ENCODE data around the gene CCDC174. TPM values are rescaled to one million over a fixed set of nuclear protein-coding genes. Genes with fewer than 3 reads are reported as not detected.

Gene CCDC174
- total and polyA plus RNA-seq, 10 of the 15 experiments (the other 5 are each of a cell fraction or from before 2014, with no cell fraction given), result 11.6 to 31.3 (median 19.1) TPM

DNA sequence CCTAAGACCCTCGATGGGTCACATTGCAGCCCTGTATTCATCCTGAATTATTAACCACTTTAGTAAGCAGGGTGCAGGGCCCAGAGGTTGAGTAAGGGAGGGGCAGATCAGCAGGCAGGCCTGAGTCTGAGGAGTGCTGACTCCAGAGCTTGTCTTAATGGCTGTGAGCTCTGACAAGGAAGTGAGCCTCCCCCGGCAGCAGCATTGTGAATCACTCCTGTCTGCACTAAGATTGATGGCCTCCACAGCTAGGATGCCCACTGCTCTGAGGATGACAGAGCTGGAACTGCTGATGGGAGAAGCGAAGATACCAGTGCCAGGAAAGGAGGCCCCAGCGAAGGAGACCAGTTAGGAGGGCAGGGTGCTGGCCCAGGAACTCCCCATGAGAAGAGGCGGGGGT, 46.5 kb upstream of the CCDC174 start:
- in situ Hi-C loops (cut with MboI) (no loop called here), intact Hi-C loops (cut with micrococcal nuclease; ENCODE audit: unreplicated experiment) (no loop called here)
- ATAC-seq (no peak), FAIRE-seq (no peak), DNase-seq (ENCODE audit: low read depth, low spot score) (no peak)
- no peaks in the 10 kb centered on the region for H3K9me3 ChIP-seq (replicated peaks; ENCODE audit: control insufficient read depth, insufficient read depth, low read length)
- no peak overlapping the region for H3K4me2 ChIP-seq (ENCODE audit: control insufficient read depth, insufficient read depth)
- H3K27me3 ChIP-seq (replicated peaks in 1 of 2; ENCODE audit: control insufficient read depth in 2 of 2, insufficient read depth in 2 of 2, low read length in 1 of 2), result peaks cover 10 to 14% of the 10 kb centered on the region in 2 experiments
- no peaks in the 10 kb centered on the region for H3K36me3 ChIP-seq (ENCODE audit: control insufficient read depth in 2 of 2, insufficient read depth in 2 of 2, low read length in 1 of 2)
- H3K4me3 ChIP-seq, result no peak overlapping the region
- CTCF ChIA-PET, result interaction anchor here (0.8 kb wide), 1 partner anchor 401 kb away, joined by 3 read pairs; no protein-coding TSS in a partner anchor
- no peaks in the 10 kb centered on the region for H3K79me2 ChIP-seq (ENCODE audit: control insufficient read depth, insufficient read depth, low read length)
- SMC1A ChIA-PET (ENCODE audit: uncharacterized antibody, unreplicated experiment), result no interaction called here
- 37% methylated on average over 5 of the region's 5 CpGs for WGBS (ENCODE audit: insufficient coverage, insufficient replicate concordance, low lambda C conversion rate, missing lambda C conversion rate)
- no peak overlapping the region for H2AFZ ChIP-seq (ENCODE audit: control insufficient read depth, low read depth, low read length)
- H3K9ac ChIP-seq (ENCODE audit: control insufficient read depth, insufficient read depth, low read length), result no peak overlapping the region
- no TSS peak for BruUV-seq (replicated peaks)
- POLR2A ChIA-PET, result no interaction called here
- RAD21 ChIA-PET (ENCODE audit: unreplicated experiment), result no interaction called here
- H3K27ac ChIP-seq (ENCODE audit: control insufficient read depth, insufficient read depth), result no peak overlapping the region
- H3K4me1 ChIP-seq (ENCODE audit: control insufficient read depth, insufficient read depth, low read length), result no peaks in the 10 kb centered on the region
- no peaks in the 10 kb centered on the region for H4K20me1 ChIP-seq (ENCODE audit: control insufficient read depth, insufficient read depth)
- TF ChIP-seq, protein P1, sequence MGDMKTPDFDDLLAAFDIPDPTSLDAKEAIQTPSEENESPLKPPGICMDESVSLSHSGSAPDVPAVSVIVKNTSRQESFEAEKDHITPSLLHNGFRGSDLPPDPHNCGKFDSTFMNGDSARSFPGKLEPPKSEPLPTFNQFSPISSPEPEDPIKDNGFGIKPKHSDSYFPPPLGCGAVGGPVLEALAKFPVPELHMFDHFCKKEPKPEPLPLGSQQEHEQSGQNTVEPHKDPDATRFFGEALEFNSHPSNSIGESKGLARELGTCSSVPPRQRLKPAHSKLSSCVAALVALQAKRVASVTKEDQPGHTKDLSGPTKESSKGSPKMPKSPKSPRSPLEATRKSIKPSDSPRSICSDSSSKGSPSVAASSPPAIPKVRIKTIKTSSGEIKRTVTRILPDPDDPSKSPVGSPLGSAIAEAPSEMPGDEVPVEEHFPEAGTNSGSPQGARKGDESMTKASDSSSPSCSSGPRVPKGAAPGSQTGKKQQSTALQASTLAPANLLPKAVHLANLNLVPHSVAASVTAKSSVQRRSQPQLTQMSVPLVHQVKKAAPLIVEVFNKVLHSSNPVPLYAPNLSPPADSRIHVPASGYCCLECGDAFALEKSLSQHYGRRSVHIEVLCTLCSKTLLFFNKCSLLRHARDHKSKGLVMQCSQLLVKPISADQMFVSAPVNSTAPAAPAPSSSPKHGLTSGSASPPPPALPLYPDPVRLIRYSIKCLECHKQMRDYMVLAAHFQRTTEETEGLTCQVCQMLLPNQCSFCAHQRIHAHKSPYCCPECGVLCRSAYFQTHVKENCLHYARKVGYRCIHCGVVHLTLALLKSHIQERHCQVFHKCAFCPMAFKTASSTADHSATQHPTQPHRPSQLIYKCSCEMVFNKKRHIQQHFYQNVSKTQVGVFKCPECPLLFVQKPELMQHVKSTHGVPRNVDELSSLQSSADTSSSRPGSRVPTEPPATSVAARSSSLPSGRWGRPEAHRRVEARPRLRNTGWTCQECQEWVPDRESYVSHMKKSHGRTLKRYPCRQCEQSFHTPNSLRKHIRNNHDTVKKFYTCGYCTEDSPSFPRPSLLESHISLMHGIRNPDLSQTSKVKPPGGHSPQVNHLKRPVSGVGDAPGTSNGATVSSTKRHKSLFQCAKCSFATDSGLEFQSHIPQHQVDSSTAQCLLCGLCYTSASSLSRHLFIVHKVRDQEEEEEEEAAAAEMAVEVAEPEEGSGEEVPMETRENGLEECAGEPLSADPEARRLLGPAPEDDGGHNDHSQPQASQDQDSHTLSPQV (IDR thresholded peaks at IDR 0.05), result no peak
- TF ChIP-seq HDAC6 (IDR thresholded peaks at IDR 0.05; ENCODE audit: unreplicated experiment), result no peak
- TF ChIP-seq PAX5 (IDR thresholded peaks at IDR 0.05; ENCODE audit: borderline replicate concordance, low read depth, low read length), result no peak

DNA sequence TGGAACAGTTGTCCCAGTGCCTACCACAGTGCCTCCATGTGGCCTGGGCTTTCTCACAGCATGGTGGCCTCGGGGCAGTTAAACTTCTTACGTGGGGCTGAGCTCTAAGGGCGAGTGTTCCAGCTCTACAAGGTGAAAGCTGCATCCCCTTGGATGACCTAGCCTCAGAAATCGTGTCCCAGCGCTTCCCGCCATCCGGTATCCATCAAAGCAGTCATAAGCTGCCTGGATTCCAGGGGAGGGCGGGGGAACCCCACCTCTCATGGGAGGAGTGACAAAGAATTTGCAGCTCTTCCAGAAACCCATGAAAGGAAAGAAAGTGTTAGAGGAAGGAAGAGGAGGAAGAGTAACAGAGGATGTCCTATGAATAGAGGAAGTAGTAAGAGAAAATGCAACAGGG, 45.8 kb upstream of the CCDC174 start:
- WGBS (ENCODE audit: insufficient coverage, insufficient replicate concordance, low lambda C conversion rate, missing lambda C conversion rate), result 33% methylated on average over 8 of the region's 8 CpGs
- TF ChIP-seq MEF2B (IDR thresholded peaks at IDR 0.05; ENCODE audit: partially characterized antibody, poor library complexity, severe bottlenecking), result no peak
- TF ChIP-seq FOS (IDR thresholded peaks at IDR 0.05; ENCODE audit: borderline replicate concordance, extremely low read depth, insufficient read length), result no peak
- TF ChIP-seq, protein P2, sequence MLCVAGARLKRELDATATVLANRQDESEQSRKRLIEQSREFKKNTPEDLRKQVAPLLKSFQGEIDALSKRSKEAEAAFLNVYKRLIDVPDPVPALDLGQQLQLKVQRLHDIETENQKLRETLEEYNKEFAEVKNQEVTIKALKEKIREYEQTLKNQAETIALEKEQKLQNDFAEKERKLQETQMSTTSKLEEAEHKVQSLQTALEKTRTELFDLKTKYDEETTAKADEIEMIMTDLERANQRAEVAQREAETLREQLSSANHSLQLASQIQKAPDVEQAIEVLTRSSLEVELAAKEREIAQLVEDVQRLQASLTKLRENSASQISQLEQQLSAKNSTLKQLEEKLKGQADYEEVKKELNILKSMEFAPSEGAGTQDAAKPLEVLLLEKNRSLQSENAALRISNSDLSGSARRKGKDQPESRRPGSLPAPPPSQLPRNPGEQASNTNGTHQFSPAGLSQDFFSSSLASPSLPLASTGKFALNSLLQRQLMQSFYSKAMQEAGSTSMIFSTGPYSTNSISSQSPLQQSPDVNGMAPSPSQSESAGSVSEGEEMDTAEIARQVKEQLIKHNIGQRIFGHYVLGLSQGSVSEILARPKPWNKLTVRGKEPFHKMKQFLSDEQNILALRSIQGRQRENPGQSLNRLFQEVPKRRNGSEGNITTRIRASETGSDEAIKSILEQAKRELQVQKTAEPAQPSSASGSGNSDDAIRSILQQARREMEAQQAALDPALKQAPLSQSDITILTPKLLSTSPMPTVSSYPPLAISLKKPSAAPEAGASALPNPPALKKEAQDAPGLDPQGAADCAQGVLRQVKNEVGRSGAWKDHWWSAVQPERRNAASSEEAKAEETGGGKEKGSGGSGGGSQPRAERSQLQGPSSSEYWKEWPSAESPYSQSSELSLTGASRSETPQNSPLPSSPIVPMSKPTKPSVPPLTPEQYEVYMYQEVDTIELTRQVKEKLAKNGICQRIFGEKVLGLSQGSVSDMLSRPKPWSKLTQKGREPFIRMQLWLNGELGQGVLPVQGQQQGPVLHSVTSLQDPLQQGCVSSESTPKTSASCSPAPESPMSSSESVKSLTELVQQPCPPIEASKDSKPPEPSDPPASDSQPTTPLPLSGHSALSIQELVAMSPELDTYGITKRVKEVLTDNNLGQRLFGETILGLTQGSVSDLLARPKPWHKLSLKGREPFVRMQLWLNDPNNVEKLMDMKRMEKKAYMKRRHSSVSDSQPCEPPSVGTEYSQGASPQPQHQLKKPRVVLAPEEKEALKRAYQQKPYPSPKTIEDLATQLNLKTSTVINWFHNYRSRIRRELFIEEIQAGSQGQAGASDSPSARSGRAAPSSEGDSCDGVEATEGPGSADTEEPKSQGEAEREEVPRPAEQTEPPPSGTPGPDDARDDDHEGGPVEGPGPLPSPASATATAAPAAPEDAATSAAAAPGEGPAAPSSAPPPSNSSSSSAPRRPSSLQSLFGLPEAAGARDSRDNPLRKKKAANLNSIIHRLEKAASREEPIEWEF (IDR thresholded peaks at IDR 0.05; ENCODE audit: insufficient replicate concordance, low read depth, low read length), result no peak
- peaks cover 10 to 14% of the 10 kb centered on the region in 2 experiments for H3K27me3 ChIP-seq (replicated peaks in 1 of 2; ENCODE audit: control insufficient read depth in 2 of 2, insufficient read depth in 2 of 2, low read length in 1 of 2)
- ChIA-PET RAD21 (ENCODE audit: unreplicated experiment) (no interaction called here), SMC1A (ENCODE audit: uncharacterized antibody, unreplicated experiment) (no interaction called here), POLR2A (no interaction called here), CTCF (interaction anchor here (0.8 kb wide), 1 partner anchor 402 kb away, joined by 3 read pairs; no protein-coding TSS in a partner anchor)
- no peak overlapping the region for H3K9ac ChIP-seq (ENCODE audit: control insufficient read depth, insufficient read depth, low read length)
- H3K4me2 ChIP-seq (ENCODE audit: control insufficient read depth, insufficient read depth), result no peak overlapping the region
- H3K4me1 ChIP-seq (ENCODE audit: control insufficient read depth, insufficient read depth, low read length), result no peaks in the 10 kb centered on the region
- no peak overlapping the region for H3K4me3 ChIP-seq
- no peaks in the 10 kb centered on the region for H3K9me3 ChIP-seq (replicated peaks; ENCODE audit: control insufficient read depth, insufficient read depth, low read length)
- no peak overlapping the region for H2AFZ ChIP-seq (ENCODE audit: control insufficient read depth, low read depth, low read length)
- H4K20me1 ChIP-seq (ENCODE audit: control insufficient read depth, insufficient read depth), result no peaks in the 10 kb centered on the region
- H3K36me3 ChIP-seq (ENCODE audit: control insufficient read depth in 2 of 2, insufficient read depth in 2 of 2, low read length in 1 of 2), result no peaks in the 10 kb centered on the region
- in situ Hi-C loops (cut with MboI), result no loop called here
- no peak for DNase-seq (ENCODE audit: low read depth, low spot score)
- H3K27ac ChIP-seq (ENCODE audit: control insufficient read depth, insufficient read depth), result no peak overlapping the region
- FAIRE-seq, result no peak
- BruUV-seq (replicated peaks), result no TSS peak
- no peaks in the 10 kb centered on the region for H3K79me2 ChIP-seq (ENCODE audit: control insufficient read depth, insufficient read depth, low read length)
- no peak for ATAC-seq
- intact Hi-C loops (cut with micrococcal nuclease; ENCODE audit: unreplicated experiment), result no loop called here
